GM12875 (cell line): ENCODE results near the gene CGREF1.

Experiments
- H3K4me3 ChIP-seq: one replicate; pipeline ENCODE4 v1.5.1; 2011; ENCODE audit warnings: low read depth, low read length, control low read depth
- CTCF ChIP-seq: IDR thresholded peaks from 2 replicates; pipeline ENCODE4 v1.5.1; 2011; ENCODE audit warnings: low read depth, mild to moderate bottlenecking, control low read depth, inconsistent platforms, low read length, moderate library complexity, borderline replicate concordance; ENCODE audit not compliant: insufficient read depth

CGREF1 gene

GRCh38 chr2:27095745-27096651, 22.9 kb downstream of the CGREF1 start:
- TF ChIP-seq CTCF = no peak
- H3K4me3 ChIP-seq = no peak overlapping the region

GRCh38 chr2:27095427-27095744, 23.5 kb downstream of the CGREF1 start:
- H3K4me3 ChIP-seq = no peak overlapping the region
- TF ChIP-seq CTCF = no peak

- no peak overlapping the region for H3K4me3 ChIP-seq
- no peak for TF ChIP-seq CTCF
Measured at GRCh38 chr2:27094353-27094984, 24.5 kb downstream of the CGREF1 start.

GRCh38 chr2:27093430-27094352, 25.2 kb downstream of the CGREF1 start:
- H3K4me3 ChIP-seq = no peak overlapping the region
- no peak for TF ChIP-seq CTCF

GRCh38 chr2:27092696-27093429, 26.1 kb downstream of the CGREF1 start:
- no peak for TF ChIP-seq CTCF

More at GRCh38 chr2:27092696-27093429, 26.1 kb downstream of the CGREF1 start:
- no peak overlapping the region for H3K4me3 ChIP-seq
